Measurements from ENCODE around the gene MBOAT1. TPM values are rescaled to one million over a fixed set of nuclear protein-coding genes. Genes with fewer than 3 reads are reported as not detected.

MBOAT1 gene
- total RNA-seq, 2 experiments from 2014 or later = 25.5 to 27.1 TPM

- Mint-ChIP-seq H3K4me1 (peaks cover 5% of the 10 kb centered on the region), H3K27me3 (no peaks in the 10 kb centered on the region), H3K9me3 (no peaks in the 10 kb centered on the region), H3K4me3 (no peak overlapping the region), H3K36me3 (ENCODE audit: low read depth) (peaks cover 27% of the 10 kb centered on the region), H3K27ac (no peak overlapping the region)
- ChIA-PET POLR2A (no interaction called here), CTCF (interaction anchor here (0.6 to 3.6 kb wide), 9 partner anchors 9 to 85 kb away, joined by 3 to 19 read pairs (median 4); partner anchors contain the start of gene MBOAT1)
- no peak for DNase-seq
Measured at GRCh38 chr6:20128018-20128417, 84.3 kb downstream of the MBOAT1 start.

GRCh38 chr6:20126789-20127653, 85.2 kb downstream of the MBOAT1 start:
- DNase-seq = peak; percentile 64
- ChIA-PET POLR2A (interaction anchor here (1.0 to 1.3 kb wide), 4 partner anchors 10 to 86 kb away, joined by 3 read pairs; no protein-coding TSS in a partner anchor), CTCF (interaction anchor here (0.6 to 5.6 kb wide), 40 partner anchors 8 to 421 kb away, joined by 3 to 37 read pairs (median 3); partner anchors contain the start of gene MBOAT1)
- H3K27ac Mint-ChIP-seq = no peak overlapping the region
- H3K4me3 Mint-ChIP-seq = no peak overlapping the region
- H3K27me3 Mint-ChIP-seq = no peaks in the 10 kb centered on the region
- no peaks in the 10 kb centered on the region for H3K9me3 Mint-ChIP-seq
- H3K4me1 Mint-ChIP-seq = peaks cover 5% of the 10 kb centered on the region
- H3K36me3 Mint-ChIP-seq (ENCODE audit: low read depth) = peaks cover 27% of the 10 kb centered on the region

DNA sequence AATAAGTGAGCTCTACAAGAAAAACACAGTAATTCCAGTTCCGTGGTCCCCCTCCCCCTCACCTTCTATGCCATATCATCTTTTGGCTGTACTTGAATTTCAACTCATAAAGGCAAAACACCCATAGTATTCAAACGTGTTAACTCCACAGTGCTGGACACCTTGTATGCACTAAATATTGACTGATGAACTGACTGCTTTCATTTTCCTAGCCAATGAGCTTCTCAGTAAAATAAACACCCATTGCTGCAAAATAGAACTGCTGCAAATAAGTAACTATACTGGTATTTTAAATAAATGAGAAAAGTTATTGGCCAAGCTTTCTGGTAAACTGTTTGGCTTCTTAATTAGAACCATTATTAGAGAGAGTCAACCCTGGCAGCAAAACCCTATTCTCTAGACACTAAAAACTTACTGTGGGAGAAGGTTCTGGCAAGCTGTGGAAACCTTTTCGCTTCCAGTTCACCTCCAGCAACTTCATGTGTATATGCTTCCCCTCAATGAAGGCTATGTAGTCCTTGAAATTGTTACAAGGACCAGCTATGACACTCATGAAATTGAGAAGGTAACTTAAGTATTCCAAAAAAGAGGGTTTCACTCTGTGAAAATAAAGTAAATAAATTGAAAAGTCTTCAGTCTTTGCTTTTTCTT, 86.0 kb downstream of the MBOAT1 start:
- no peak overlapping the region for H3K27ac Mint-ChIP-seq
- ChIA-PET CTCF (interaction anchor here (0.7 to 5.6 kb wide), 36 partner anchors 8 to 422 kb away, joined by 3 to 37 read pairs (median 4); partner anchors contain the start of gene MBOAT1), POLR2A (interaction anchor here (1.0 to 1.3 kb wide), 4 partner anchors 9 to 87 kb away, joined by 3 read pairs; no protein-coding TSS in a partner anchor)
- no peak for DNase-seq
- H3K9me3 Mint-ChIP-seq = no peaks in the 10 kb centered on the region
- H3K27me3 Mint-ChIP-seq = no peaks in the 10 kb centered on the region
- H3K4me1 Mint-ChIP-seq = peaks cover 5% of the 10 kb centered on the region
- no peak overlapping the region for H3K4me3 Mint-ChIP-seq
- peaks cover 27% of the 10 kb centered on the region for H3K36me3 Mint-ChIP-seq (ENCODE audit: low read depth)

DNA sequence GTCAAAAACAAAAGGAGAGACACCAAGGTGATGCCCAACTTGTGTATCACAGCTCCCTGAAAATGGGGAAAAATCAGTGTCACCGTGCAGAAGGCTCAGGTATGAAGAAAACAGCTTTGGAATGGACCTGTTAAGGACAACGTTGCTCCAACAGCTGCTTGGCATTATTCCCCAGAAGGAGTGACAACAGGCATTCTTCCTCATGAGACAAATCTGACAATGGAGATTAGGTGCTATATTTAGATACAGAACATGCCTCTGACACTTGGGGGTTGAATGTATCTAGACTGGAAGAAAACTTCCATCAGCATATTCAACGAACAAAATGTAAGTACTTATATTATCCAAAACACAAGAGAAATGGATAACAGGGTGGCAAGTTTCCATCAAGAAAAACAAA, 87.7 kb downstream of the MBOAT1 start:
- H3K9me3 Mint-ChIP-seq = no peaks in the 10 kb centered on the region
- no peaks in the 10 kb centered on the region for H3K27me3 Mint-ChIP-seq
- peaks cover 5% of the 10 kb centered on the region for H3K4me1 Mint-ChIP-seq
- H3K27ac Mint-ChIP-seq = no peak overlapping the region
- no peak for DNase-seq
- CTCF ChIA-PET = interaction anchor here (1.4 to 5.6 kb wide), 4 partner anchors 10 to 55 kb away, joined by 3 to 37 read pairs (median 22); no protein-coding TSS in a partner anchor
- POLR2A ChIA-PET = no interaction called here
- peaks cover 21% of the 10 kb centered on the region for H3K36me3 Mint-ChIP-seq (ENCODE audit: low read depth)
- H3K4me3 Mint-ChIP-seq = no peak overlapping the region

GRCh38 chr6:20119485-20119884, 92.8 kb downstream of the MBOAT1 start:
- Mint-ChIP-seq H3K36me3 (ENCODE audit: low read depth) (peaks cover 27% of the 10 kb centered on the region), H3K27ac (no peak overlapping the region)
- CTCF ChIA-PET = interaction anchor here (1.6 to 2.4 kb wide), 3 partner anchors 7 to 27 kb away, joined by 6 to 14 read pairs (median 6); no protein-coding TSS in a partner anchor

GRCh38 chr6:20118892-20119291, 93.4 kb downstream of the MBOAT1 start:
- CTCF ChIA-PET = interaction anchor here (1.6 to 2.4 kb wide), 3 partner anchors 8 to 26 kb away, joined by 6 to 14 read pairs (median 6); no protein-coding TSS in a partner anchor
- no peak overlapping the region for H3K27ac Mint-ChIP-seq
- H3K27me3 Mint-ChIP-seq = no peaks in the 10 kb centered on the region
- no peaks in the 10 kb centered on the region for H3K4me1 Mint-ChIP-seq
- DNase-seq = no peak
- H3K9me3 Mint-ChIP-seq = no peaks in the 10 kb centered on the region
- H3K4me3 Mint-ChIP-seq = no peak overlapping the region
- POLR2A ChIA-PET = no interaction called here
- H3K36me3 Mint-ChIP-seq (ENCODE audit: low read depth) = peaks cover 25% of the 10 kb centered on the region

More at GRCh38 chr6:20119485-20119884, 92.8 kb downstream of the MBOAT1 start:
- Mint-ChIP-seq H3K9me3 (no peaks in the 10 kb centered on the region), H3K27me3 (no peaks in the 10 kb centered on the region), H3K4me1 (no peaks in the 10 kb centered on the region), H3K4me3 (no peak overlapping the region)
- POLR2A ChIA-PET = no interaction called here
- DNase-seq = no peak

DNA sequence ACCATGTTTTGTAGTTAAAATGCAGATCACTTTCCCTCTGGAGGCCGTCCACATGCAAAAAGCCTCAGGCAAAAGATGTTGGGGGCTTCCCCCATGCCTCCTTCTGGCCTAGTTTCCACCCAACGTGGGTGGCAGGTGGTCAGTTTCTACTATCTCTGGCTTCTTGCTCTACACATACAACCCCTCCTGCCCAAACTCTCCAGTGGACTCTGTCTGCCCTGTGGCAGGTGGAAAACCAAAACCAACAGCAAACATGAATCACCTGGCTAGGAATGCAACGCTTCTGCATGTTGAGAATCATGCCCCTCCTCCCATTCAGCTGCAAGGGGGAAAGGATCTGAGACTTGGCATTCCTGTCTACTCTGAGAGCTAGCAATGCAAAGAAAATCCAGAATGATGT, 94.8 kb downstream of the MBOAT1 start:
- ChIA-PET POLR2A (interaction anchor here (0.9 kb wide), 1 partner anchor 9 kb away, joined by 3 read pairs; no protein-coding TSS in a partner anchor), CTCF (interaction anchor here (1.4 to 2.4 kb wide), 2 partner anchors 9 to 10 kb away, joined by 12 to 14 read pairs; no protein-coding TSS in a partner anchor)
- Mint-ChIP-seq H3K9me3 (no peaks in the 10 kb centered on the region), H3K4me3 (no peak overlapping the region), H3K27me3 (no peaks in the 10 kb centered on the region), H3K4me1 (peaks cover 3% of the 10 kb centered on the region), H3K27ac (no peak overlapping the region), H3K36me3 (ENCODE audit: low read depth) (peaks cover 29% of the 10 kb centered on the region)
- no peak for DNase-seq

DNA sequence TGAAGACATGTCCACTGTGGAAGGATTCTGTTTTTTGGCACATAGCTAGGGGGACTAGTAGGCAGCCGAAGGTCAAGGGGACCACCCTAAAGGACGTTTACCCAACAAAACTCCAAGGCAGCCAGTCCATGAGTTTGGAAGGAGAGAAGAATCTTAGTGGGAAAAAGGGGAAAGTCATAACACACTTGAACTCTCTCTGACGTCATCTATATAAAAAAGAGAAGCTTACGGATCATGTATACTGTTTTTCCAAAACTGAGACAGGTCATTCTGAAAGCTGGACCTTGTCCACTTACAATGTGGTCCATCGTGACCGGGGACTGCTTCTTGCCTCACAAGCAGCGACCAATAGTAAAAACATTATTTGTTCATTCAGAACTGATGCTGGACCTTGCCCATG, 95.5 kb downstream of the MBOAT1 start:
- ChIA-PET CTCF (interaction anchor here (1.4 kb wide), 1 partner anchor 10 kb away, joined by 12 read pairs; no protein-coding TSS in a partner anchor), POLR2A (interaction anchor here (0.9 kb wide), 1 partner anchor 9 kb away, joined by 3 read pairs; no protein-coding TSS in a partner anchor)
- Mint-ChIP-seq H3K4me1 (peaks cover 5% of the 10 kb centered on the region), H3K4me3 (no peak overlapping the region), H3K9me3 (no peaks in the 10 kb centered on the region), H3K36me3 (ENCODE audit: low read depth) (peaks cover 30% of the 10 kb centered on the region), H3K27me3 (no peaks in the 10 kb centered on the region), H3K27ac (no peak overlapping the region)
- no peak for DNase-seq

- Mint-ChIP-seq H3K4me3 (no peak overlapping the region), H3K9me3 (no peaks in the 10 kb centered on the region), H3K36me3 (ENCODE audit: low read depth) (peaks cover 35% of the 10 kb centered on the region), H3K27ac (no peak overlapping the region), H3K4me1 (peaks cover 6% of the 10 kb centered on the region), H3K27me3 (no peaks in the 10 kb centered on the region)
- ChIA-PET POLR2A (no interaction called here), CTCF (interaction anchor here (0.7 to 1.7 kb wide), 3 partner anchors 9 to 12 kb away, joined by 3 to 12 read pairs (median 3); no protein-coding TSS in a partner anchor)
- DNase-seq = no peak
Measured at GRCh38 chr6:20115246-20115980, 96.9 kb downstream of the MBOAT1 start.

DNA sequence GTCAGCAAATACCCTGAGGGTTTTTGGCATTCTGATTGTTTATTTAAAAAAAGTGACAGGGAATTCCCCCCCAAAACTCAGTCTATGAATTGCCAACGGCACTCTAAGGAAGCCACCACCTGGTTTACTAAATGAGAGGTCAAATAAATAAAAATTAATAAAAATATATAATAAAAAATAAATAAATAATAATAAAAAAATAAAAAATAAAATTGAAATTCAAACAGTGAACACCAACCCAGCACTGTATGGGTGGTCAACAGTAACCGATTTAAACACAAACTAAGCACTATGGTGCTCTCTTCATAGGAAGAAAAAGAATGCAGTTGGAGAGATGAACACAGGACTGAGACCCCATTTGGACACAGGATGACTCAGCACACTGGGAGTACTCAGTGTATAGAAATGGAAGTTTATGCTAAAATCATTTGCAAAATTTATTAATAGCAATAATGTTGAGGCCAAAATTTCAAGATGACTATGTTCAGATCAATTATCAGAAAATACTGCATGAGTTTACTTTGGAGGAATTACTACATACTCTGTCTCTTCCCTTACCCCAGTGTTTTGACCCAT, 98.5 kb downstream of the MBOAT1 start:
- POLR2A ChIA-PET = no interaction called here
- Mint-ChIP-seq H3K9me3 (no peaks in the 10 kb centered on the region), H3K27me3 (no peaks in the 10 kb centered on the region), H3K27ac (no peak overlapping the region), H3K4me1 (peaks cover 6% of the 10 kb centered on the region), H3K36me3 (ENCODE audit: low read depth) (peaks cover 36% of the 10 kb centered on the region), H3K4me3 (no peak overlapping the region)
- CTCF ChIA-PET = interaction anchor here (1.7 kb wide), 1 partner anchor 12 kb away, joined by 12 read pairs; no protein-coding TSS in a partner anchor
- no peak for DNase-seq

- no peaks in the 10 kb centered on the region for H3K9me3 Mint-ChIP-seq
- POLR2A ChIA-PET = no interaction called here
- no peak for DNase-seq
- H3K36me3 Mint-ChIP-seq (ENCODE audit: low read depth) = peaks cover 34% of the 10 kb centered on the region
- H3K27ac Mint-ChIP-seq = no peak overlapping the region
- peaks cover 6% of the 10 kb centered on the region for H3K4me1 Mint-ChIP-seq
- CTCF ChIA-PET = no interaction called here
- H3K4me3 Mint-ChIP-seq = no peak overlapping the region
- no peaks in the 10 kb centered on the region for H3K27me3 Mint-ChIP-seq
Measured at GRCh38 chr6:20112841-20113240, 99.4 kb downstream of the MBOAT1 start.

DNA sequence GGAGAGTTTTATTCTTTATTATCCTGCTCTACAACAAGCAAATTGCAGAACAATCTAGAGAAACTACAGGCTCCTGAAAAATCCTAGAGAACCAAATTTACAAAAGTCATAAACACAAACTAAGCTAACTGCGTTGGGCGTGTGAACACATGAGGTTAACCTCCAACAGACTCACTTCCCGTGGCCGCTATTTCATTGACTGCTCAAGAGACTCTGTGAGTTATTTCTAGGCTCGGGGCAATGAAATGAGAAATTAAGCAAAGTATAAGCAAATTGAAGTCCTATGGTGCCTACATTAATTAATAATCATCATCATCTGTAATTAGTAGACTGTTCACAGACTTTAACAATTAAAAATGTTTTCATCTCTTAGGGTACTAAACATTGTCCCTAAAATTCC, 100.0 kb downstream of the MBOAT1 start:
- CTCF ChIA-PET = no interaction called here
- Mint-ChIP-seq H3K36me3 (ENCODE audit: low read depth) (peaks cover 33% of the 10 kb centered on the region), H3K27ac (no peak overlapping the region), H3K9me3 (no peaks in the 10 kb centered on the region), H3K4me1 (peaks cover 6% of the 10 kb centered on the region), H3K4me3 (no peak overlapping the region), H3K27me3 (no peaks in the 10 kb centered on the region)
- POLR2A ChIA-PET = no interaction called here
- no peak for DNase-seq
